Smooth muscle cell (in vitro differentiated cells): ENCODE measurements around the gene PMPCA. TPM values are rescaled to one million over a fixed set of nuclear protein-coding genes. Genes with fewer than 3 reads are reported as not detected.
"Not testable (repeated sequence)": the region's sequence is repeated elsewhere in the genome, so short reads cannot be mapped to it uniquely, and the experiment has no call there.

Source experiments
- DNase-seq: peaks from one replicate; lab custom pipeline; 2025; ENCODE audit not compliant: unreplicated experiment; lab: John Stamatoyannopoulos, UW
- H2AFZ ChIP-seq: fragments of 200-600 bp; sonication (generic); 2 replicates; pipeline ENCODE4 v1.6.0; 2016; ENCODE audit warnings: antibody characterized with exemption, low read depth, mild to moderate bottlenecking
- H3F3A ChIP-seq: fragments of 200-600 bp; sonication (generic); 2 replicates; pipeline ENCODE4 v1.6.0; 2017; ENCODE audit warnings: antibody characterized with exemption, low read depth
- H3K27ac ChIP-seq: fragments of 200-600 bp; sonication (generic); 2 replicates; pipeline ENCODE4 v1.5.1; 2016; ENCODE audit warnings: low read depth, mild to moderate bottlenecking
- H3K27me3 ChIP-seq: fragments of 200-600 bp; sonication (generic); 2 replicates; pipeline ENCODE4 v1.6.1; 2016; ENCODE audit warnings: low read depth, mild to moderate bottlenecking
- H3K36me3 ChIP-seq: fragments of 200-600 bp; sonication (generic); 2 replicates; pipeline ENCODE4 v1.5.1; 2016; ENCODE audit warnings: low read depth
- H3K4me1 ChIP-seq: fragments of 200-600 bp; sonication (generic); 2 replicates; pipeline ENCODE4 v1.5.1; 2016; ENCODE audit warnings: low read depth
- H3K4me2 ChIP-seq: fragments of 200-600 bp; sonication (generic); 2 replicates; pipeline ENCODE4 v1.6.0; 2016; ENCODE audit warnings: mild to moderate bottlenecking
- H3K4me3 ChIP-seq: fragments of 200-600 bp; sonication (generic); 2 replicates; pipeline ENCODE4 v1.5.1; 2016; ENCODE audit warnings: mild to moderate bottlenecking
- H3K79me2 ChIP-seq: fragments of 200-600 bp; sonication (generic); 2 replicates; pipeline ENCODE4 v1.6.0; 2016; ENCODE audit warnings: low read depth, mild to moderate bottlenecking
- H3K9ac ChIP-seq: fragments of 200-600 bp; sonication (generic); 2 replicates; pipeline ENCODE4 v1.6.0; 2016; ENCODE audit warnings: low read depth
- H3K9me3 ChIP-seq: fragments of 200-600 bp; sonication (generic); replicated peaks from 2 replicates; pipeline ENCODE4 v1.5.1; 2016; ENCODE audit warnings: low read depth
- H4K20me1 ChIP-seq: fragments of 200-600 bp; sonication (generic); 2 replicates; pipeline ENCODE4 v1.6.0; 2016; ENCODE audit warnings: low read depth
- WGBS: methylation state at CpG from one replicate; pipeline ENCODE4 v1.1.7; 2016; ENCODE audit warnings: low lambda C conversion rate; 5-methylcytosine and 5-hydroxymethylcytosine counted together
- polyA plus RNA-seq: library from polyadenylated mRNA; unstranded; fragments of >200 nt; fragmentation: Nextera tagmentation; extraction: Ambion mirVana; gene quantifications from 2 replicates; pipeline ENCODE4 v1.2.1, GENCODE V29; 2016
- total RNA-seq: library from RNA; depleted of rRNA; stranded (reverse); fragments of >200 nt; gene quantifications from 2 replicates; pipeline ENCODE4 v1.2.3, GENCODE V29; 2014
- TF ChIP-seq, protein P1 (sequence below): fragments of 200-600 bp; sonication (generic); IDR thresholded peaks from 2 replicates; pipeline ENCODE4 v1.5.1; 2017; ENCODE audit warnings: borderline replicate concordance, mild to moderate bottlenecking, antibody characterized with exemption; ENCODE audit not compliant: insufficient read depth, poor library complexity, severe bottlenecking

The PMPCA gene
- total and polyA plus RNA-seq, 2 experiments from 2014 or later: 39.8 to 73.0 TPM

GRCh38 chr9:136407061-136407460 lies 3.4 kb upstream of the PMPCA start:
- H3K79me2 ChIP-seq: peaks cover 32% of the 10 kb centered on the region
- H2AFZ ChIP-seq, H3K27me3 ChIP-seq, H3K4me2 ChIP-seq, H3K27ac ChIP-seq, H3K4me3 ChIP-seq, H3F3A ChIP-seq, H3K9me3 ChIP-seq, H3K36me3 ChIP-seq, H3K9ac ChIP-seq, DNase-seq: not testable (repeated sequence)
- 97% methylated on average over 28 of the region's 28 CpGs for WGBS
- H4K20me1 ChIP-seq: peaks cover 20% of the 10 kb centered on the region
- H3K4me1 ChIP-seq: peaks cover 17% of the 10 kb centered on the region

DNA sequence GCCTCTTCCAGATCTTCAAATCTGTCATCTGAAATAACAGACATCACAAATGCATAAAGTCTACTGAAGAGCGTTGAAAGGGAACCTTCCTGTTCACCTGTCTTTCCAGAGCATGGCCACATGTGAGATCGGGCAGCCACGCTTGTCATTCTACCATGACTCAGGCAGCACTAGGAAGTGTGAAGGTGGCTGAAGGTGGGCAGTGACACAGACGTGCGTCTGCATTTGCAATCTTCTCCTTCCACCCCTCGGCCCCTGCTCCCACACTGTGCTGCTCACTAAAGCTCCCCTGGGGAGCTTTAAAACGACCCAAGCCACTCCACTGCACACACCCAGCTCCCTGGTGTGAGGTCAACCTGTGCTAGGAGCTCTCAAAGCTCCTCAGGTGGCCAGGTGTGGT lies 2.5 kb upstream of the PMPCA start:
- H3K4me1 ChIP-seq: peaks cover 17% of the 10 kb centered on the region
- no peaks in the 10 kb centered on the region for H3K9me3 ChIP-seq
- no peaks in the 10 kb centered on the region for H3K27me3 ChIP-seq
- H4K20me1 ChIP-seq: peaks cover 28% of the 10 kb centered on the region
- peaks cover 41% of the 10 kb centered on the region for H3K79me2 ChIP-seq
- no peak overlapping the region for H3K4me3 ChIP-seq
- no peak overlapping the region for H3K27ac ChIP-seq
- no peaks in the 10 kb centered on the region for H3F3A ChIP-seq
- H3K9ac ChIP-seq: no peak overlapping the region
- TF ChIP-seq, protein P1, sequence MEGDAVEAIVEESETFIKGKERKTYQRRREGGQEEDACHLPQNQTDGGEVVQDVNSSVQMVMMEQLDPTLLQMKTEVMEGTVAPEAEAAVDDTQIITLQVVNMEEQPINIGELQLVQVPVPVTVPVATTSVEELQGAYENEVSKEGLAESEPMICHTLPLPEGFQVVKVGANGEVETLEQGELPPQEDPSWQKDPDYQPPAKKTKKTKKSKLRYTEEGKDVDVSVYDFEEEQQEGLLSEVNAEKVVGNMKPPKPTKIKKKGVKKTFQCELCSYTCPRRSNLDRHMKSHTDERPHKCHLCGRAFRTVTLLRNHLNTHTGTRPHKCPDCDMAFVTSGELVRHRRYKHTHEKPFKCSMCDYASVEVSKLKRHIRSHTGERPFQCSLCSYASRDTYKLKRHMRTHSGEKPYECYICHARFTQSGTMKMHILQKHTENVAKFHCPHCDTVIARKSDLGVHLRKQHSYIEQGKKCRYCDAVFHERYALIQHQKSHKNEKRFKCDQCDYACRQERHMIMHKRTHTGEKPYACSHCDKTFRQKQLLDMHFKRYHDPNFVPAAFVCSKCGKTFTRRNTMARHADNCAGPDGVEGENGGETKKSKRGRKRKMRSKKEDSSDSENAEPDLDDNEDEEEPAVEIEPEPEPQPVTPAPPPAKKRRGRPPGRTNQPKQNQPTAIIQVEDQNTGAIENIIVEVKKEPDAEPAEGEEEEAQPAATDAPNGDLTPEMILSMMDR: no peak
- no peak overlapping the region for H3K4me2 ChIP-seq
- no peak for DNase-seq
- 96% methylated on average over 7 of the region's 7 CpGs for WGBS
- peaks cover 3% of the 10 kb centered on the region for H3K36me3 ChIP-seq
- no peak overlapping the region for H2AFZ ChIP-seq

DNA sequence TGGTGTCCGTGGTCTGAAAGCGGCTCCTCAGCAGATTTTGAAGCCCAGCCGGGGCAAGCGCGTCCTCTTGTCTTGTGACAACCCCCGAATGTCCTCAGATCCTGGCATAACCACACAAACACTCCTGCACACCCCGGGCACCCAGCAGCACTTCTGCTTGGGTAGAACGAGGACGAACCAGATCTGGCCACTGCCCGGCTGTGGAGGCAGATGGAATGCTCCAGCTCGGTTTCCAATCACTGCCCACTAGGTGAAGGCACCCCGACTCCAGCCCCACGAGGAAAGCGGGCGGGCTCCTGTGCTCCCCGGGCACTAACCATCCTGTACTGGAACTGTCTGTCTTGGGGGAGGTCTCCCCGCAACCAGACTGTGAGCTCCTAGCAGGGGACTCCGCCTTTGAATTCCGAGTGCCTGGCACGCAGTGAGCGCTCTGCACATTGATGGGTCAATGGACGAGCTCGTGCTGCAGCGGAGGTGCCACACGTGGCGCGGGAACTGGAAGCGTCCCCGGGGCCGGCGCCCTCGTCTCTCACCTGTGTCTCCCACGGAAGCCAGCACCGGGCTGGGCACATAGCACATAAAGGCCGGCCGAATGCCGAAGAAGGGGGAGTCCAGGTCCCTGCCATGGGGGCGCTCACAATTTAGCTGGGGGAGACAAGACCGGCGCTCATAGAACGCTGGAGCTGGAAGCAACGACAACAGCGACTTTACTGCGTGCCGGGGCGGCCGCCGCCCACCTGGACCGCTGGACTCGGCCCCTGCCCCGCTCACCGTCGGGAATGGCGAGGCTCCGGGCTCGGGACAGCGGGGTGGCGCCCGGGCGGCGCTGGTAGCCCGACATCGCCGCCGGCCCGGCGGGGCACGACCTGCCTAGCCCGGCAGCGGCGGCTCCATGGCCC lies 652 bp upstream of the PMPCA start:
- Histone ChIP-seq H2AFZ (peak overlapping the region; percentile 72), H3F3A (no peaks in the 10 kb centered on the region), H3K27ac (peak overlapping the region; percentile 25), H3K36me3 (peaks cover 3% of the 10 kb centered on the region), H3K9ac (peak overlapping the region; percentile 71), H3K4me2 (peak overlapping the region; percentile 98), H3K4me3 (peak overlapping the region; percentile 96), H3K27me3 (no peaks in the 10 kb centered on the region), H4K20me1 (peaks cover 39% of the 10 kb centered on the region), H3K79me2 (peaks cover 52% of the 10 kb centered on the region), H3K9me3 (no peaks in the 10 kb centered on the region), H3K4me1 (peaks cover 17% of the 10 kb centered on the region)
- WGBS: 15% methylated on average over 51 of the region's 71 CpGs
- TF ChIP-seq, protein P1: no peak
- DNase-seq: no peak

GRCh38 chr9:136411378-136411777 lies 920 bp downstream of the PMPCA start:
- Histone ChIP-seq H2AFZ (no peak overlapping the region), H3K4me3 (peak overlapping the region; percentile 96), H3K27ac (peak overlapping the region; percentile 91), H3F3A (no peaks in the 10 kb centered on the region), H3K36me3 (peaks cover 3% of the 10 kb centered on the region), H3K4me1 (peaks cover 17% of the 10 kb centered on the region), H3K27me3 (no peaks in the 10 kb centered on the region), H3K79me2 (peaks cover 52% of the 10 kb centered on the region), H3K9ac (peak overlapping the region; percentile 98), H3K4me2 (peak overlapping the region; percentile 98), H3K9me3 (no peaks in the 10 kb centered on the region), H4K20me1 (peaks cover 39% of the 10 kb centered on the region)
- WGBS: 69% methylated on average over 4 of the region's 4 CpGs
- DNase-seq: no peak
- TF ChIP-seq, protein P1: no peak
